Neural cell (in vitro differentiated cells): ENCODE data around the gene PIGBOS1.

Source experiments
- CTCF ChIP-seq: fragments of 450-650 bp; IDR thresholded peaks from 2 replicates; pipeline ENCODE4 v1.5.1; 2014; ENCODE audit warnings: antibody characterized with exemption, mild to moderate bottlenecking, moderate library complexity; ENCODE audit not compliant: poor library complexity, severe bottlenecking
- EZH2 ChIP-seq: fragments of 200-600, 300-800 bp; shearing (Covaris generic), sonication (generic); IDR thresholded peaks from 2 replicates; pipeline ENCODE4 v1.6.1; 2014; ENCODE audit warnings: antibody characterized with exemption, low read length, borderline replicate concordance, mild to moderate bottlenecking; ENCODE audit not compliant: insufficient read depth, poor library complexity, severe bottlenecking
- POLR2AphosphoS5 ChIP-seq: IDR thresholded peaks from 2 replicates; pipeline ENCODE4 v1.6.1; 2012

- no peak for TF ChIP-seq POLR2AphosphoS5
- no peak for TF ChIP-seq CTCF
- TF ChIP-seq EZH2: no peak
Measured at GRCh38 chr15:55320963-55321362, 2.0 kb upstream of the PIGBOS1 start.
